Stimulated activated CD4-positive, alpha-beta T cell treated with anti-CD3 and anti-CD28 coated beads, TNF-alpha, amount 100 ng/mL, for 1 hour (primary cell): Measurements from ENCODE around the gene ABHD1.

Experiments
- DNase-seq, 3 donors: peaks; one replicate each; pipeline ENCODE4 v3.0.0-alpha.2; 2020; ENCODE audit warnings: low read depth in 3 of 3, low spot score in 1 of 3

Gene ABHD1

DNA sequence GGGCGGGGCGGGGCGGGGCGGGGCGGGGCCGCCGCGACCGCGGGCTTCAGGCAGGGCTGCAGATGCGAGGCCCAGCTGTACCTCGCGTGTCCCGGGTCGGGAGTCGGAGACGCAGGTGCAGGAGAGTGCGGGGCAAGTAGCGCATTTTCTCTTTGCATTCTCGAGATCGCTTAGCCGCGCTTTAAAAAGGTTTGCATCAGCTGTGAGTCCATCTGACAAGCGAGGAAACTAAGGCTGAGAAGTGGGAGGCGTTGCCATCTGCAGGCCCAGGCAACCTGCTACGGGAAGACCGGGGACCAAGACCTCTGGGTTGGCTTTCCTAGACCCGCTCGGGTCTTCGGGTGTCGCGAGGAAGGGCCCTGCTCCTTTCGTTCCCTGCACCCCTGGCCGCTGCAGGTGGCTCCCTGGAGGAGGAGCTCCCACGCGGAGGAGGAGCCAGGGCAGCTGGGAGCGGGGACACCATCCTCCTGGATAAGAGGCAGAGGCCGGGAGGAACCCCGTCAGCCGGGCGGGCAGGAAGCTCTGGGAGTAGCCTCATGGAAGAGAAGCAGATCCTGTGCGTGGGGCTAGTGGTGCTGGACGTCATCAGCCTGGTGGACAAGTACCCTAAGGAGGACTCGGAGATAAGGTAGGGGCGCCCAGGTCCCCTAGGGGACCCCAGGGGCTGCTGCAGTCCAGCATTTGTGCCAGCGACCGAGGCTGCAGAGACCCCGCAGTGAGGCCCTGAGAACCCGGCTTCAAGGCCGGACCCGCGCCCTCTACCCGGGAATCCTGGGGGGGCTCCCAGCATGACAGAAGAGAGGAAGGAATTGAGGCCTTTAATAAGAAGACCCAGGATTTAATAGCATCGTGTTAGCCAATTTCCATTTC, 36.7 kb upstream of the ABHD1 start, which contains the start of gene KHK:
TSS of gene KHK (plus strand) at position 49 of the 870 bp plus-strand sequence. CDS start at position 537, 488 bp downstream.
- no peak for DNase-seq

DNA sequence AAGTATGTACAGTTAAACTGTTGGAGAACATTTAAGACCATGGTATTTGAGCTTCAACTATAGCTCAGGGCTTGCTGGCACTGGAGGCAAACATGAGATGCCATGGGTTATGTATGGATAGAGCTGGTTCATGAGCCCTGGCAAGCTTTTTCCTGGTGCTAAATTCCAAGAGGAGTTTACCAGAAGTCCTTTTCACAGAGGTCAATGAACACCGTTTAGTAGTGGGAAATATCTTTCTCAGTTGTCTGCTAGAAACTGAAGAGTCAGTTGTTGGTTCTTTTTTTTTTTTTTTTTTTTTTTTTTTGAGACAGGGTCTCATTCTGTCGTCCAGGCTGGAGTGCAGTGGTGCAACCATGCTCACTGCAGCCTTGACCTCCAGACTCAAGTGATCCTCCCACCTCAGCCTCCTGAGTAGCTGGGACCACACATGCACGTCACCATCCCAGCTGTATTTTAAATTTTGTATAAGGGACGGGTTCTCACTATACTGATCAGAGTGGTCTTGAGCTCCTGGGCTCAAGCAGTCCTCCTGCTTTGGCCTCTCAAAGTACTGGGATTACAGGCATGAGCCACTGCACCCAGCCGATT, 35.7 kb upstream of the ABHD1 start:
- no peak for DNase-seq

DNA sequence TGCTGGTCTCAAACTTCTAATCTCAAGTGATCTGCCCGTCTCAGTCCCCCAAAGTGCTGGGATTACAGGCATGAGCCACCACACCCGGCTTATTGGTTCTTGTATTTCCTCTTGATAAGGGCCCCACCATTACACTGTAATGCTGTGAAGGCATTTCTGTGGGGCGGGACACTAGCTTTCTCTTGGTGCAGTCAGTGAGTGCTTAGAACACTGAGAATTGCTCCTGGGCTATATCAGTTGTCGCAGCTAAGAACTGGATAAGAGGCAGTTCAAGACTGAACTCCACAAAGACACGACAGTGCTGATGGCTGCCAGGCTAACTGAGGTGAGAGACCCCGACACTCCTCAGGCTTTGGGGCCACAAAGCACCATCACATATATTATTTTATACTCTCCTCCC, 35.0 kb upstream of the ABHD1 start:
- DNase-seq = no peak

DNA sequence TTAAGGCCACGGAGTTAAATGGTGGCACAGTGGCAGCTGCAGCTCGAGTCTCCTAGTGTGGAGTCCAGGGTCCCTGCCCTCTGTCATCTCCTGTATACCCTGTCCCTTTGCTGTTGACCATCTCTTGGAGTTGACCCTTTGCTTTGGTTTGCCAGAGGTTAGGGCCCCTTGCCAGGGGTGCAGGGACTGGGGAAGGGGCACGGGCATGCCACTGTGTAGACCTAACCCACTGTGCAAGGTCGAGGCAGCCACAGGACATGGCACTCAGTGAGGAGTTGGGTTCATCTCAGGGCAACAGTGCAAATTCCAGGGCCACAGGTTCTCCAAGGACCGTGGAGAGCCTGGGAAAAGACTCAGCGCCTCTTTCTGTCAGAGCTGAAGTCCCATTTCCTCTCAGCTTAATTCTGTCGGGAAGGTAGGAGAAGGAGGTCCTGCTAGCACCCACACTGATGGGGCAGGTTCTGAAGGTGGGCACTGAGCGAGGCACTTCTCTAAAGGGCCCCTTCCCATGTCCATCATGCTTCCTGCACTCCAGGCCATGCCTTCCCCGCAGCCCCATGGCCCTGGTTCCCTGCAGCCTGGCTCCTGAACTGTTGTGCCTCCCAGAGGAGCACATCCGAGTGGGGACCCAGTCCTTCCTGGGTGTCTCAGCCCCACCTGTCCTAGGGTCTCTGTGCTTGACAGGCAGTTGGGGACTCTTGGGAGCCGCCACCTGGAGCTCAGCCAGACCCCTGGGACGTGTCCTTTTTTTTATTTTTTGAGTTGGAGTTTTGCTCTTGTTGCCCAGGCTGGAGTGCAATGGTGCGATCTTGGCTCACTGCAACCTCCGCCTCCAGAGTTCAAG, 34.3 kb upstream of the ABHD1 start:
- no peak for DNase-seq

DNA sequence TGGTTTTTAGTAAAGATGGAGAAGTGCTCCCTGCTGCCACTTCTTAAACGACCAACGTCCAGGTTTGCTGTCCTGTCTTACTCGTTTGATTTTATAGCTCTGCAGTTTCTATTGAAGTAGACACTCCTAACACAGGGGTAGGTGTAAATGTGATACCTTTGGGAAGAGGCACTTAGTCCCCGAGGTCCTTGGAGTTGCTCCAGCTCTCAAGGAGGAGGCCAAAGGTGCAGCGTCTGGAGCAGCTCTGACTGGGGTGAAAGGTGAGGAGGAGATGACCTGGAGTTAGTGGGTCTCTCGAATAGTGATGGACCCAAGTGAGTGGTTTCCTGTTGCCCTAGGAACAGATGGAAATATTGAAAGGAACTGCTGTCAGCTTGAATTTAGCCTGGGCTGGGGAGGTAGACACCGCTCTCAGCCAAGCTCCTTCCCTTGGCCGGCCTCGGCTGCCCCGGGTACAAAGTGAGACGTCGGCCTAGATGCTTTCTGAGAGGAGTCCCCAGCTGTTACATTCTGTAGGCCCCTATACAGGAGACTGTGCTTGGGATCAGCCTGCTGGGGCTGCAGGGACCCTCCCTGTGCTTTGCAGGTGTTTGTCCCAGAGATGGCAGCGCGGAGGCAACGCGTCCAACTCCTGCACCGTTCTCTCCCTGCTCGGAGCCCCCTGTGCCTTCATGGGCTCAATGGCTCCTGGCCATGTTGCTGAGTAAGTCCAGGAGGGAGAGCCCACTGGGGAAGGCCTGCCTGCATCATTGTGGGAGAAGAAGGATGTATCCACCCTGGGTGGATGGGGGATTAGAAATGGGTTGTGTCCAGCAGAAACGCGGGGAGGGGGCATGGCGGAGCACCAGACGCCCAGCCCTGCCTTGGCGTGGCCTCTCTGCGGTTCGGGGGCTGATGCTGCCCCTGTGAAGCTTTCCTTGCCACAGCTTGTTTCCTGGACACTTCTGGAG, 31.6 kb upstream of the ABHD1 start:
- no peak for DNase-seq

DNA sequence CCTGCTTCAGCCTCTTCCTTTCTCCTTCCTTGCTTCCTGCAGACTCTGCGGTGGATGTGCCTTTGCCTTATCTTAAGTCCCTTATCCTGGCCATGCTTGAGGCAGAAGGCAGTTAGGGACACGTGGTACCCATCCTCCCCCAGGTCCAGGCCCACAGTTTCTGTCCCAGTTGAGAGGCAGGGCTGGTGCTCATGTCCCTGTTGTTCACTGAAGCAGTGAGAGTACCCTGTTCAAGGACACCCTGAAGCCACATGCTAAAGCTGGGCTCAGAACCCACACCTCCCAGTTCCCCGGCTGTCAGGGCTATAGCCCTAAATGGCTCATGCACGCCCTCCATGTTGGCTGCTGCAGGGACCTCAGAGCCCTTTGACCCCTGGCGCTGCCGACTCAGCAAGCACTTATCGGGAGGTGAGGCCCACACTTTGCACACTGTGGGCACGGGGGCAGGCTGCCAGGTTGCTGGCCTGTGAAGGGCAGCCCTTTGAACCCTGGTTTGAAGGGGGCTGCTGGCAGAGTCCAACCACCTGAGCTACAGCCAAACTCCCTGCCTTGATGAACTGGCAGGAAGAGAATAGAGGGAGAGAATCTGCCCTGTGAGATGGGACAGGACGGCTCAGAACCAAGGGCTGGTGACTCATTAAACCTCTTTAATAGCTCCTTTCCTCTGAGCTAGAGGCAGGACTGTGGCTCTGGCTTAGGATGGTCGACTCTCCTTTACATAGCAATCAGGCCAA, 30.8 kb upstream of the ABHD1 start:
- no peak for DNase-seq

DNA sequence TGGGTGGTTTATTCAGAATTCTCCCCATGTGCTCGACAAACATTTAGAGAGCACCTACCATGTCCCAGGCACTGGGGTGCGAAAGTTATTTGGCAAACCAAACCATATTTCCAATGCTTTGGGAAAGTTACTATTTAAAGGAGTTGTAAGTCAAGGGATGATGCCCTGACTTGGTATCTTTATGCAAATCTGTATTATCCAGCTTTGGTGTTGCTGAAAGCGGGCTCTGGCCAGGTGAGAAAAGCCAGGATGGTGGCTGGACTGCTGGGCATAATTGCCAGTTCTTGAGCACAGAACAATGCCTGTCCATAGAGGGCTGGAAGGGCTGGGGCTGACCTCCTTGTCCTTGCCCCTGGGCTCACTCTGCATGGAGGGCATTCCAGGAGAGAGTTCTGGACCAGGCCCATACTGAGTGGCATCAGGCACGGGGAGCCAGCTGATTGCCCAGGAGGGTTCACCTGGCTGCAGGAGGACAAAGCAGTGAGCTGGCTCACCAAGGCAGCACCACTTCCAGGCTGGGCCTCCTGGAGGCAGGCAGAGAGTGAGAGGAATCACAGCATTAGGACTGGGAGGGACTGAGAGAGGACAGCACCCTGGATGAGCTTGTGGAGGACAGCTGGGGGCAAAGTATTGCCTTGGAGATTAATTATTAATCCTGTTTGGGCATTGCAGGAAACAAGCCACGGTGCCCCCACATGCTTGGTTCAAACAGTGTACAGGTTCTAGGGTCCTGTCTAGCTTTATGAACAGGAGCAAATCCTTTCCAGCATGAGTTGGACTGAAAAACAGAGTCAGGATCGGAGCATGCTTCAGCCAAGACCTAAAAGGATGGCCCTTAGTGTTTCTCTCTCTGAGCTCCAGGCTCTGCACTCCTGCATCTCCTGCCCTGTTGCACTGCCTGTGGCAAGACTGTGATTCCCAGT, 29.9 kb upstream of the ABHD1 start:
- no peak for DNase-seq

DNA sequence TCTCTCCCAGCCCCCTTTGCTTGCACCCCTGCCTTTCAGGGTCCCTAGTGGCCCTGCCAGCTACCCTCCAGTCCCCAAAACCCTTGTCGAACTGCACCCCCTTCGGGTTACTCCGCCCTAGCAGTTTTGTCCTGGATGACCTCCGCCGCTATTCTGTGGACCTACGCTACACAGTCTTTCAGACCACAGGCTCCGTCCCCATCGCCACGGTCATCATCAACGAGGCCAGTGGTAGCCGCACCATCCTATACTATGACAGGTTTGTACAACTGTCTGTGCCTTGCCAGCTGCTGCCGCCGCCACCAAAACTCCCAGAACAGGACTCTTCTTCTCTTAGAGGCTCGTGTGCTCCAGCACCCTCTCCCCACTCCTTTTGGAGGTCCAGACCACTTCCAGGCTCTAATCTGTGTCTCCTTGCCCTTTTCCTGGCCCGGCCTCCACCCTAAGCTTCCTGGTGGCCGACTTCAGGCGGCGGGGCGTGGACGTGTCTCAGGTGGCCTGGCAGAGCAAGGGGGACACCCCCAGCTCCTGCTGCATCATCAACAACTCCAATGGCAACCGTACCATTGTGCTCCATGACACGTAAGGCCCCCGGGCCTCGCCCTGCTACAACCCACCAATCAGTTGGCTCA, 29.1 kb upstream of the ABHD1 start:
- no peak for DNase-seq

DNA sequence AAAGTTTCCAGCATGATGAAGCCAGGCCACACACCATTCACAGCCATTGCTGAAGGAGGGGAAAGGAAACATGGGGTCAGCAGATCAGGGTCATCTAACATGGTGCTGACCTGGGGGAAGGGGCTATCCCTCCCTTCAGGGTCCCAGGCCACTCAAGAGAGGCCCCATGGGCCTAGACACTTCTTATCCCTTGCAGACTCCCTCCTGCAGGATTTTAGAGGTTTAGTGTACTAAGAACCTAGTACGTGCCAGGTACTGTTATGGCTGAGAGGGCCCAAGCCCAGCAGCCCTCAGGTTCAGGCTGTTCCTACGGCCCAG, 28.2 kb upstream of the ABHD1 start:
- DNase-seq = no peak

DNA sequence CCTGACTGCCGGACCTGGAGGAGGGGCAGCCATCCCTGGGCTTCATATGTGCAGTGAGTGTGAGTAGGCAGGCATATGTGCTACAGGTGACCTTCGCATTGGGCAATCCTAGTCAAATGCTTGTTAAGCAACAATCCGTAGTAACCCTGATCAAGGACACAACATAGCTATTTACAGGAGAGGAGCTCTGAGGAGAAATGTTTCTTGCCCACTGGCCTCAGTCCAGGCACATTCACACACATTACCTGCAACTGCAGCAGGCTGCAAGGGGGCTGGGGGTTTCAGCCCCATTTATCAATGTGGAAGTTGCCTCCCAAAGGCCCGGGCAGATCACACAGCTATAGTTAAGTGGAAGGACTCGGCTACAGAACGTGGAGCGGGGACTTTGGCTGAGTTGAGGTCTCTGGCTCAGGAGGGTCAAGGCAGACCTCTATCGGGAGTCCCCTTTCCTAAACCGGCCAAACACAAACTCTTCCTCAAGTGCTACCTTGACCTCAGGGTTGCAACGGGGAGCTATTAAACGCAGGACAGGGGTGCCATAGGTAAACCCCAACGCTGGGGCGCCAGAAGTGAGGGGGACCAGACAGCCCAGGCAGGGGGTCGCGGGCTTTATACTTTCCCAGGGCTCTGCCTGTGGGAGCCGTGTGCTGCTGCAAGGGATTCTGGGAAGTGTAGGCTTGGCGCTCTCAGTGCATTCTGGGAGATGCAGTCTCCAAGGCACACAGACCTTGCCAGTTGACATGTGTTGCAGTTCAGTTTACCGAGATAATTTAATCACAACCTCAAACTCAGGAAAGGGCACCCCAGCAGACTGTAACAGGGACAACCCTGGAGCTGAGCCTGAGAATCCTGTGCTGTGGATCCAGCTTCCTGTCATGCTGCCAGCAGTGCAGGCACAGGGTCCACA, 27.6 kb upstream of the ABHD1 start:
- DNase-seq = no peak

DNA sequence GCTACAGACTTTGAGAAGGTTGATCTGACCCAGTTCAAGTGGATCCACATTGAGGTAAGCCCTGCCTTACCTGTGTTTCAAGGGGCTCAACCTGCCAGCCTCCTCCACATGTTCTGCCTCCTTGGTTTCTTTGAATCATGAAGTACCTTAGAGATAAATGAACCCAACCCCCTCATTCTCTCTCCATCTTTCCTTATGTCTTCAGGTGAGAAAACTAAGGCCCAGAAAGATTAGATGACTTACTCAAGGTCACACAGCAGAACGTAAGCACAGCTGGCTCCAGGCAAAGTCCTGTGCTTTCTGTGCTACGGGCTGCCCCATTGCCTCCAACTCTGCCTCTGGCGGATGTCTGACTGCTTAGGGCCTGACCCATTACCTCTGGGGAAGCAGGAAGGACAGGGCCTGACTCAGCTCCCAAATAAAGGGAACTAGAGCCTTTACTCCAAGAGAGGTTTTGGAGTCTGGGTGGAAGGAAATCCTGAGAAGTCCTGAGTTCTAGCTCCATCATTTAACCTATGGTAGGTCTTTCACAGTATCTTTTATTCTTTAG, 26.8 kb upstream of the ABHD1 start:
- DNase-seq = no peak

DNA sequence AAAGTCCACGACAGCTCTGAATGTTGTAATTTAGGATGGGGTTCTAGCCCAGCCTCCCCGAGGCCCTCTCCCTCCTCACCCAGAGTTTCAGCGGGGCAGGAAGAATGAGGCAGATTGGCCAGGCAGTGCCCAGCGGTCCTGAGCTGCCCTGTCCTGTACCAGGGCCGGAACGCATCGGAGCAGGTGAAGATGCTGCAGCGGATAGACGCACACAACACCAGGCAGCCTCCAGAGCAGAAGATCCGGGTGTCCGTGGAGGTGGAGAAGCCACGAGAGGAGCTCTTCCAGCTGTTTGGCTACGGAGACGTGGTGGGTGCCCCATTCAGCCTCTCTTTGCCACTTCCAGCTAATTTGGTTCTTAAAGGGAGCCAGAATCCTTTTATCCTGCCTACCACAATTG, 26.3 kb upstream of the ABHD1 start:
- no peak for DNase-seq

DNA sequence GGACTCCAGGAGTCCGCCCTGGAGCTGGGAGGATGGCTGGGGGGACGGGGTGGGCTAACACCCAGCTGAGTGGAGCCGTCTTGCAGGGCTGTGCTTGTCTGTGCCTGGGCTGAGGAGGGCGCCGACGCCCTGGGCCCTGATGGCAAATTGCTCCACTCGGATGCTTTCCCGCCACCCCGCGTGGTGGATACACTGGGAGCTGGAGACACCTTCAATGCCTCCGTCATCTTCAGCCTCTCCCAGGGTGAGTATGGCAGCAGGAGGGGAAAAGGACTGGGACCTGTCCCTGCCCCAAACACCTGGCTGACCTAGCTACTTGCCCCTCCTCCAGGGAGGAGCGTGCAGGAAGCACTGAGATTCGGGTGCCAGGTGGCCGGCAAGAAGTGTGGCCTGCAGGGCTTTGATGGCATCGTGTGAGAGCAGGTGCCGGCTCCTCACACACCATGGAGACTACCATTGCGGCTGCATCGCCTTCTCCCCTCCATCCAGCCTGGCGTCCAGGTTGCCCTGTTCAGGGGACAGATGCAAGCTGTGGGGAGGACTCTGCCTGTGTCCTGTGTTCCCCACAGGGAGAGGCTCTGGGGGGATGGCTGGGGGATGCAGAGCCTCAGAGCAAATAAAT, 24.2 kb upstream of the ABHD1 start:
- DNase-seq = no peak

DNA sequence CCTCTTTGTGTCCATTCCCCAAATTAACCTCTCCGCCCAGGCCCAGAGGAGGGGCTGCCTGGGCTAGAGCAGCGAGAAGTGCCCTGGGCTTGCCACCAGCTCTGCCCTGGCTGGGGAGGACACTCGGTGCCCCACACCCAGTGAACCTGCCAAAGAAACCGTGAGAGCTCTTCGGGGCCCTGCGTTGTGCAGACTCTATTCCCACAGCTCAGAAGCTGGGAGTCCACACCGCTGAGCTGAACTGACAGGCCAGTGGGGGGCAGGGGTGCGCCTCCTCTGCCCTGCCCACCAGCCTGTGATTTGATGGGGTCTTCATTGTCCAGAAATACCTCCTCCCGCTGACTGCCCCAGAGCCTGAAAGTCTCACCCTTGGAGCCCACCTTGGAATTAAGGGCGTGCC, 23.6 kb upstream of the ABHD1 start:
- DNase-seq = no peak

DNA sequence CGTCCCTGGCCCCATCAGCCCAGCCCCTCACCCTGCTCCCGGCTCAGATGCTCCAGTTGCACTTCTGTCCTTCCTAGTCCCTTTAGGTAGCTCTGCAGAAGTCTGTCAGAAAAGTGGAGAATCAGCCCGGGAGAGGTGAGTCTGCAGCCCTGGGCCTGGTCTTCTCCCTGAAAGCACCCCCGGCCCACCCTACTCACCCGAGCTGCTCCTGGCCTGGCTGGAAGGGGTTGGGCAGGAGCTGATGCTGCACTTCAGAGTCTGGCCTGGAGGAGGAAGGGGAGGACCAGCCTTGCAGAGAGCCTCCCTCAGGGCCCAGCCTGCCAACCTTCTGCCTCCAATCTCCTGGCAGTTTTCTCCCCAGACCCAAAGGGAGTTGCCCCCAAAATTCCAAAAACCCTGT, 21.3 kb upstream of the ABHD1 start:
- no peak for DNase-seq

DNA sequence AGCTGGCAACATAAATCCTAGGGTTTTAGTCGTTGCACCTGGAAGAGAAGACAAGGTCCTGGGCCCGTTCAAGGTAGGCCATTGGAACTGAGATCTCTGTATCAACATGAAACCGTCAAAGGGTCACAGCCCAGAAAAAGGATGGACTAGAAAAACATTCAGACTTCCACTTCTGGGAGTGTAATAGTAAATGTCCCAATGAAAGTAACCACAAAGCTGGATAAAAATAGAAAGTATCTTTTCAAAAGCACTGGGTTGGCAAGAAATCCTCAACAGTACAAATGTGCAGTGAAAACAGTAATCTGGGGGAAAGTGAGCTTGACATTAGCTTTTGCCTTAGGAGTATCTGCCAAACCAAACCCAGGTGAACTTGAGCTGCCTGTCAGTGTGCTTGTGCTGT, 17.6 kb upstream of the ABHD1 start:
- DNase-seq = no peak

DNA sequence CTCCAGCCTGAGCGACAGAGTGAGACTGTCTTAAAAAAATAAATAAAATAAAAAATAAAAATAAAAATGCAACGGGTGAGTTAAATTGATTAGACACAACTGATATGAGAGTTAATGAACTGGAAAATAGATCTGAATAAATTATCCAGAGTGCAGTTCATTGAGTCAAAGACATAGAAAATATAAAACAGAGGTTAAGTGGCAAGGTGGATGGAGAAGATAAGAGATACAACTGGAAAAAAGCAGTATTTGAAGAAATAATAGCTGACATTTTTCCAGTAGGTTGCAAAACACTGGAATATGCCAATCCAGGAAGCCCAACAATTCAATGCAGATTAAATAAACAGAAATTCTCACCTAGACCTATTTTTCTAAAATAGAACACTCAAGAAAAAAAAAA, 15.4 kb upstream of the ABHD1 start:
- DNase-seq = no peak
